Left hindlimb (tissue), 1 donor: ENCODE results near the gene SMAD7.

Source experiments
- DNase-seq: peaks from one replicate; pipeline ENCODE4 v3.0.0-alpha.2; 2018

The SMAD7 gene

GRCh38 chr18:48959921-48960920 is 9.5 kb upstream of the SMAD7 start:
- DNase-seq, result peak; percentile 27

DNA sequence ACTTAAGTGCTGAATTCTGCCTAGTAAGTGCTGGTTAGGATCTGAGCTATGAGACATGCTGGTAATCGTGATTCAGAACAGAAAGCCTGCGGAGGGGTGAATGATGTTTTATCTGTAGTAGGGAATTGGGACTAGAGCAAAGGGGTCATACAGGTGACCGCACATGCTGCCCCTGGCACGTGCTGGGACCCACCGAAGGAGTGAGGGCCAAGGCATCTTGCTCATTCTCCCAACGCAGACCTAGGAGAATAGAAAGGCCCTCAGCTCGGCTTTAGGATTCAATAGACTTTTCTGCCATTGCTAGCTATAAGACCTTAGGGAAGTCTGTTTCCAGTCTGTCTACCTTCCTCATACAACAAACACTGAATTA is 8.8 kb upstream of the SMAD7 start:
- DNase-seq, result no peak

DNA sequence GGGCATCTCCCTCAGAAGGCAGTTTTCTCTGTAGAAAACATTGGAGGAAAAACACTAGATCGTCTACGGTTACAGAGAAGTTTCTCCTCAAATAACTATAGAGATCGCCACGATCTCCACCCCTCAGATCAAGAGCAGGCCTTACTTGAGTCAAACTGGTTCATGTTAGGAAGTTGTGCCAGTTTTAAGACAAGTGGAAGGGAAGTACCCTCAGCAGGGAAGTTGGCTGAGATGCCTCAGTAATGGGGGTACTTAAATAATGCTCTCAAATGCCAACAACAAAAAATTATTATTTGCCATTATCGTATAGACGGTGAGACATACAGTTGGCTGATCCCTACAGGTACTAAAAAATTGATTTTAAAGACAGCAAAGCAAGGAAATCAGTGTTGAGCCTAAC is 8.2 kb upstream of the SMAD7 start:
- DNase-seq, result no peak

DNA sequence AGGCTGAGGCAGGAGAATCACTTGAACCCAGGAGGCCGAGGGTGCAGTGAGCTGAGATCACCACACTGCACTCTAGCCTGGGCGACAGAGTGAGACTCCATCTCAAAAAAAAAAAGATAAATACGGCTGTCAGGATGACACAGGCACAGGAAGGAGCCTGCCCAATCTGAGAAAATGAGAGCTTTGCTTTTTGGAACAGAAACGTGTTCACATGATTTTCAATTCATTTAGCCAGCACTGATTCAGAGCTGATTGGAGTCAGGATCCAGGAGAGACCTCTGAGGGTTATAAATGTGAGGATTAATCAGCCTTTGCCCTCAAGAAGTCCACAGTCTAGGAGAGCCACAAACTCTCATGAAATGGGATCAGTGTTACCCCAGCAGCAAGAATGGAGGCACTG is 6.9 kb upstream of the SMAD7 start:
- DNase-seq, result no peak

DNA sequence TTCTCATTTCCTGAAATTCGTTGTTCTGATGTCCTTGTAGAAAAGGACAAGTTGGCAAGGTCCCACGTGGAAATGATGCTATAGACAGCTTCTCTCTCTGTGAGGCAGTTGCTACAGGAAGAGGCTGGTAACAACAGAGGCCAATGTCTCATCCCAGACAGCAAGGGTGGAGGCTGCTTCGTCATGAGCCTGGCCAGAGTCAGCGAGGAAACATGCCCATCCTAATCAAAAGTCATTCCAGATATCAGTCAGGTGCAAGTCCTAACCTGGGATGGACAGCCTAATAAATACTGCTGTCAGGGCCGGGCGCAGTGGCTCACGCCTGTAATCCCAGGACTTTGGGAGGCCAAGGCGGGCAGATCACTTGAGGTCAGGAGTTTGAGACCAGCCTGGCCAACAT is 6.4 kb upstream of the SMAD7 start:
- DNase-seq, result peak; percentile 12

GRCh38 chr18:48956356-48956755 is 5.6 kb upstream of the SMAD7 start:
- no peak for DNase-seq

DNA sequence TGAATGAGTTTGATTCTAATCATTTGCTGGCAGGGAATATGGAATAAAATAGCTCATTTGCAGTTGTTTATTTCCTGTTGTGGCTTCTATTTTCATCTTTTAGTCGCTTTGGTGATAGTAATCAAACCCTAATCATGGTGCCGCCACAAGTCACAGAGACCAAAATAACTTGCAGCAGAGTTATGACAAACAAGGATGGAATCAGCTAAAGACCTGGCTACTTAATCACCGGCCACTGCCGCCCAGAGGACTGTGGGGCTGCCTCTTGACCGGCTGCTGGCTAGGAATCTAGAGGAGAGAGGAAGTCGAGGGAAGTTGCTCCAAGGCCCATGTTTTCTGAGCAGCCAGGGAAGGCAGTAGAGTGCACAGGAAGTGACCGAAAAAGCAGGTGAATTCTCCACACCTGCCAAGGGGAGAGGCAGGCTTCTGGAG is 5.1 kb upstream of the SMAD7 start:
- DNase-seq, result peak; percentile 29

DNA sequence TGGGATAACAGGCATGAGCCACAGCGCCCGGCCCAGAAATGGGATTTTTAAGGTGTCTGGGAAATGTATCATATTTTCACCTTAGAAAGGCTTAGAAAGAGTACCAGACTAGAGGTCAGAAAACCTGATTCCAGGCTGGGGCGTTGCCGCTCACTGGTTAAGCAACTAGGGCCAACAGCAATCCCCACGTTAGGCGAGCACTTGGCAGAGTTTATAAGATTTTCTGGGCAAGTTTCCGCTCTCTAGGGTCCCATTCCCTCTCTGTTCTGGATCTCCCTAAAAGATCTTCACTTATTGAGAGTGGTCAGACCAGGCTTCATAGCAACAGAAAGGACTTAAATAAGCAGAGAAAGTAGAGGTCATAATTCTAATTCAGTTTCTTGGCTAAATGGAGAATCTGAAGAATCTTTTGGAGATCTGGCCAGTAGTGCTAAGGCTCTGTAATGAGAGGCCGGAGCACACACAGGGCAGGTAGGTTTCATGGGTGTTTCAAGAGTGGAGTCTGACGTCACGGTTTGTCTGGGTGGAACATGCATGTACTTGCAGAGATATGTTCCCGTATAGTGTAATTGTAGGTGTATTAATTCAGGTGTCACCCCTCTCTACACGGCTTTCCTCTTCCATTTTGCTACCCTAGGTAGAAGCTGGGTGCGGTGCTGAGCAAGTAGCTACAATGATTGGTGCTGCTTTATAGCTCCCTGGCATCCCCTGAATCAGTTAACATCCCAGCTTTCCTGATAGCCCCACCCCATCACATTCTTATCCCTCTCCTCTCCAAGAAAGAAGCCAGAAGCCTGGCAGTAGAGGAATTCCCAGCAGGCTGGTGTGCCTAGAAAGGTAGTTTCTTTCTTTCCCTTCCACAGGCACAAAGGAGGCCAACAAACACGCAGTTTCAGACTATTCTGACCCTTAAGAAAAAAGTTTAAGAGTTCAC is 4.4 kb upstream of the SMAD7 start:
- DNase-seq, result peak; percentile 55

- peak; percentile 24 for DNase-seq
Measured at GRCh38 chr18:48953104-48953706, 2.4 kb upstream of the SMAD7 start.

GRCh38 chr18:48952287-48953103 is 1.7 kb upstream of the SMAD7 start:
- peak; percentile 92 for DNase-seq

- peak; percentile 92 for DNase-seq
Measured at GRCh38 chr18:48951448-48952286, 902 bp upstream of the SMAD7 start.

- peak; percentile 53 for DNase-seq
Measured at GRCh38 chr18:48949606-48950535, 894 bp downstream of the SMAD7 start.

DNA sequence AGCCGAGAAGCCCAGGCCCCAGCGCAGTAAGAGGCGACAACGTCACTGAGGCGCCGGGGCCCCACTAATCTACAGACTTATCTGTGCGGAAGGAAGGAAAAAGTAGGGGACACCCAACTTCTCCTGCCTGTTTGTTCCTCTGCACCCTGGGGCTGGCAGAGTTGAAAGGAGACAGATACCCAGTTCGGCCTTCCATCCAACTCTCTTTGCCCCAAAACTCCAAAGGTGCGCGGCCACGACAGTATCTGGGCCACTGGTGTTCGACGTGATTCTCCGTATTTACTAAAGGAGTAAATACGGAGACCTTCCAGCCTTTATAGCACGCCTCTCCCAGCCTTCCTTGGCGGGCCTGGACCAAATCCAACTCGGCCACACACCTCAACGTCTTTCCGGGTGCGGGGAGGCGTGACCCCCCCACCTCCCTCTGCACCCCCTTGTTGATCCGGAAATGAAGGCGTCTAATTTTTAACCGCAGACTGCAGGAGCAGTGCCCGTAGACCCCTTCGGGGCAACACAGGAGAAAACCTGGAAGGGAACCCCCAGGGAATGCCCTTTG is 1.6 kb downstream of the SMAD7 start:
- DNase-seq, result peak; percentile 56

DNA sequence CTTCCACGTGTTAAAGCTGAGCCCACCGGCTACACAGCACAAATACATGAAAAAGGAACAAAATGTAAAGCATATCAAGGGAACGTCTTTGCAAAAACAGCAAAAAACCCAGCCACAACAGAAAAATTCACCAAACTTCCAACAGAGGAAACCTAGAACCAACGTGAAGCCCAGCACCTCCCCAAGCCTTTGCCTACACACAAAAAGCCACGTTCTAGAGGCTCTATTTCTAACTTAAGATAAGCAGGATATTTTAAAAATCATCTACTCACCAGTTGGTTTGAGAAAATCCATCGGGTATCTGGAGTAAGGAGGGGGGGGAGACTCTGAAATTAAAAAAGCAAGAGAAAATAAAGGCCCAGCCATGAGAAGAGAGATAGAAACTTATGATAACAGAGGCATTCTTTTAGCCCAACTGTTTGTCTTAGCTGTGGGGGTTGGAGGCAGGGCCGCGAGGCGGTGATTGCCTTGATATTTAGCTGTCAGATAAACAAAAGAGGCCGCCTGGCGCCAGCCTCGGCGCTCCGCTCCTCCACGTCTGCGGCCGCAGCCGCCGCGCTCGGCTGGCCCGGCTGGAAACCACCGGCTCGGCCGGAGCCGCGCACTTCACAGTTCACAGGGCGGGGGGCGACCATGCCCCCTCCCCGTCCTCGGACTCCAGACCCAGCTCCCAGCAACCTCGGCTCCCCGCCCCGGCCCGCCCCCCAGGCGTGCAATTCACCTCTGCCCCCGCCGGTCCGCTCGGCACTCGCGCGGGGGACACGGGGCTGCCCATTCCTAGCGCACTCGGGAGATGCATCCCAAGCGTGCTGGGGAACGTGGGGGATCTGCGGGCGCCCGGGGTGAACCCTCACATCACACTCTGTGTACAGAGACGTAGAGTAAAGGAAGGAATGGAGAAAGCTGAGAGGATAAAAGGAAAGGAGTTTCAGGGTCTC is 2.4 kb downstream of the SMAD7 start:
- peak; percentile 15 for DNase-seq

- DNase-seq, result peak; percentile 40
Measured at GRCh38 chr18:48947560-48947959, 3.2 kb downstream of the SMAD7 start.

GRCh38 chr18:48947092-48947491 is 3.7 kb downstream of the SMAD7 start:
- DNase-seq, result peak; percentile 15

DNA sequence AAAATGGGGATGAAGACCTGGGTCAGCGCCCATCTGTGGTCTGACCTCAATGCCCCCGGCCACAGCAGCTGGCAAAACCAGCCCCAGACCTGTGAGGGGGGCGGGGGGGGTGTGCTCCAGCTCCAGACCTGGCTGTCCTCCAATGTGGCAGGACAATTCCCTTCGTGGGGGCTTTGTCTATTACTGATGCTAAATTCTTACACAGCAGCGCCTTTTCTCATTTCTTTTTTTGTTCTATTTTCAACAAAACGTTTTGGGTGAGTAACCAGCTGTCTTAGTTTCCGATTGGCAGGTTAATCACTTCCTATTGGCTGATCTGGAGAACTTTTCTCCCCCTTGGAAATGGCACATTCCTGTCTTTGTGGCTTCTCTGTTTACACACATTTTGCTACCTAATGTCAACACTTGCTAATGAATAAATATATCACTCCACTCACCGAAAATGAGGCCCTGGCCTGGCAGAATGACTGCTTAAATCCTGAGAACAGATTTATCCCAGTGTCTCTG is 4.4 kb downstream of the SMAD7 start:
- DNase-seq, result peak; percentile 37

DNA sequence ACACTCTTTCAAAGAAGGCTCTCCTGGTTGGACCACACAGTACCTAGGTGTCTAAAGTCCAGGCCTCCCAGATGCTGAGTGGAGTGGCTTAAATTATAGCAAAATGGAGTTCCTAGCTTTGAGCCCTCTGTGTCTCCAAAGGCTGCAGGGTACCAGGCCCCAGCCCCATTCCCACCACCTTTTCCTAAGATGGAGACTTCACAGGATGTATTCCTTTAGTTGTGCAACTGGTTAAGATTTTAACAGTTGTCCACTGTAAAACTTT is 4.9 kb downstream of the SMAD7 start:
- DNase-seq, result peak; percentile 23

GRCh38 chr18:48944634-48945033 is 6.1 kb downstream of the SMAD7 start:
- DNase-seq, result no peak
